Kidney capillary endothelial cell (primary cell): Measurements from ENCODE around the gene GPX7.

Experiments
- DNase-seq: peaks from one replicate; pipeline ENCODE4 v3.0.0-alpha.2; 2018; ENCODE audit warnings: low spot score

Gene GPX7

GRCh38 chr1:52629325-52629643 is 27.1 kb downstream of the GPX7 start:
- DNase-seq, result no peak

DNA sequence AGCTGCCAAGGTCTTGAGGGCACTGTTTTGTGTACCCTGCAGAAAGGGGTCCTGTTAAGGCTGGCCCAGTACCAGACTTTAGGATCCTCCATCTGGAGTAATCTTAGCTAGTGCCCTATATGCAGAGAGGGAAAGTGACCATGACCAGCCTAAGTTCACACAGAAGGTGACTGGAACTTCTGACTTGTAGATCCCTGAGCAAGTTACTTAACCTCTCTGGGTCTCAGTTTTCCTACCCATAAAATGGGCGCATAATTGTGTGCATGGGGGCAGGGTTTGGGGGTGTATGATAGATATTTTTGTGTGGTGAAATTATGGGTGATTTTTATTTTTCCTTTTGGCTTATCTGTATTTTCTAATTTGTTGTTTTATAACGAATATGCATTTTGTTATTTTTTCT is 27.5 kb downstream of the GPX7 start:
- DNase-seq, result no peak

GRCh38 chr1:52631759-52632331 is 29.7 kb downstream of the GPX7 start:
- no peak for DNase-seq

DNA sequence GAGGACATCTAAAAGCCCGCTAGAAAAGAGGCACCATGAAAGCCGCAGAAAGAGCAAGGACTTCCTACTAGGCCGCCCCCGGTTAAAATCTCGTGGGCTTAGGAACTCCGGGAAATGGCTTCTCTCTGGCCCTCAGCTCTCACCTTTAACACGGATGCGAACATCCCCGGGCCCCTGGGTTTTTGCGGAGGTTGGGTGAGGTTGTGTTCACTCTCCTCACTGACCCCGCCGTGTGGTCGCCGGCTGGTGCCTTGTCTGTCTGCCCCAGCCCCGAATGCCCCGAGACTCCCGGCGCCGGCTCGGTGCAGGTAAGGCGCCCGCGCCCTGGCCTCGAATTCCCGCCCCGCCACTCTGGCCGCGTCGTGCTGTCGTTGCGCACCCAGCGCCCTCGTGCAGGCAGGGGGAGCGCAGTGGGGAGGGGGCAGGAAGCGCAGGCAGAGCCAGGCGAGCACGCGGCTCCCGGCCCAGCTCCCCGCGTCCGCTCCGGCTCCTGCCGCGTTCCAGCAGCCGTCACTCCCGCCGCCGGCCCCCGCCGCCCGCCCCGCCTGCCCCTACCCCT is 30.6 kb downstream of the GPX7 start, which contains the start of gene SHISAL2A:
SHISAL2A (plus strand) TSS at position 437 of the 559 bp plus-strand sequence. CDS start 326 bp downstream, outside the sequence.
- no peak for DNase-seq

DNA sequence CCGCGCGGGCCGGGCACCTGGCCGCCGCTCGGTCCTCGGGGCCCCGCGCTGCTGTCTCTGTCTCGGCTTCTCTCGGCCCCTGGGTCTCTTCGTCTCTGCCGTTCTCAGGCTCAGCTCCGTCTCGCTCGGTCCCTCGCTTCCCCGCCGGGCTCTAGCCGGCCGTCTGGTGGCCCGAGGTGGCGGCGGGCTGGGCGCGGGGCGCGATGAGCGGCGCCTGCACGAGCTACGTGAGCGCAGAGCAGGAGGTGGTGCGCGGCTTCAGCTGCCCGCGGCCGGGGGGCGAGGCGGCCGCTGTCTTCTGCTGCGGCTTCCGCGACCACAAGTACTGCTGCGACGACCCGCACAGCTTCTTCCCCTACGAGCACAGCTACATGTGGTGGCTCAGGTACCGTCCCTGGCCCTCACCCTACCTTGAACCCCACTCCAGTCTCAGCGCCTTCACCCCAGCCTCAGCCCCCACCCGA is 31.2 kb downstream of the GPX7 start:
- no peak for DNase-seq

- no peak for DNase-seq
These were observed 31.9 kb downstream of the GPX7 start for GRCh38 chr1:52634111-52634510.

GRCh38 chr1:52635321-52636089 is 33.3 kb downstream of the GPX7 start:
- DNase-seq, result no peak

DNA sequence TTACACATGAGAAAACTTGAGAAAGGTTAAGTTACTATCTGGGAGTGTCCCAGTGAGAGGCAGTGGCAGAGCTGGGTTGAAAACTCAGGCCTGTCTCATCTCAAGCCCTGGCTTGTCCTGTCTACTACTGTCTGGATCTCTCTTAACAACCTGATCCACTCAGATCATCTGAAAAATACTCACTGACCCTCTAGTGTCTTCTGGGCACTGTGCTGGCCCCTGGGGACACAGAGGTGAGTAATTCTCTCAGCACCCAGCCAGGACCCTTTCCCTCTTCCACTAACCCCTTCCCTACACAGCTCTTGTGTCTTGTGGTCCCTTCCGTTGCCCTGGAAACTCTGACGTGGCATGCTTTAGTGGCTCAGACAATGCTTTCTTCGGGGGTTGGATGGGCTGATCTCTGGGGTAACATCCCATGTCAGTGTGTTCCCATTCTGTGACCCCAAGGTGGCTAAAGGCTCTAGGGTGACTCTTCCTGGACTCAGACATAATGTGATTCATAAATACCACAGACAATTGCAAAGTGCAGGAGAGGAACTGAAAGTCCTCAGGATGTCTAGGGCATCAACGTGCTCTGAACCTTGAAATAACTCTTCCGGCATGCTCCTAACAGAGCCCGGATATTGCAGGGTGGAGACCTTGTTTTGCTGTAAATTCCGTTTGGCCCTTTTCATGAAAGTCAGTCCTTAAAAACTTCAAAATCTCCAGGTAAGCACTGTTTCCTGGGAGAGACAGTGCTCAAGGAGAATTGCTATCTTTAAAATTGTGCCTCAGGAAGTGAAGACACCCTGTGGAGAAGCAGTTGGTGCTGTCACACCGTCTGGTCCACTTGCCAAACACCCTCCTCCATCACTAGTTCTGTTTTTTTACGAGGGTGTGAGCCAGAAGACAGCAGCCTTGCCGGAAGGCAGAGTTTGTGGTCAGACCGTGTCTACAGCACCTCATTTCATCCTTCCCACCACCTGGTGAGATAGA is 34.8 kb downstream of the GPX7 start:
- DNase-seq, result peak; percentile 17

GRCh38 chr1:52637946-52638345 is 35.8 kb downstream of the GPX7 start:
- DNase-seq, result no peak

GRCh38 chr1:52640697-52641096 is 38.5 kb downstream of the GPX7 start:
- DNase-seq, result no peak

- DNase-seq, result no peak
These were observed 39.1 kb downstream of the GPX7 start for GRCh38 chr1:52641307-52641706.

GRCh38 chr1:52645261-52645660 is 43.1 kb downstream of the GPX7 start:
- DNase-seq, result no peak

GRCh38 chr1:52651904-52652303 is 49.7 kb downstream of the GPX7 start:
- DNase-seq, result no peak

DNA sequence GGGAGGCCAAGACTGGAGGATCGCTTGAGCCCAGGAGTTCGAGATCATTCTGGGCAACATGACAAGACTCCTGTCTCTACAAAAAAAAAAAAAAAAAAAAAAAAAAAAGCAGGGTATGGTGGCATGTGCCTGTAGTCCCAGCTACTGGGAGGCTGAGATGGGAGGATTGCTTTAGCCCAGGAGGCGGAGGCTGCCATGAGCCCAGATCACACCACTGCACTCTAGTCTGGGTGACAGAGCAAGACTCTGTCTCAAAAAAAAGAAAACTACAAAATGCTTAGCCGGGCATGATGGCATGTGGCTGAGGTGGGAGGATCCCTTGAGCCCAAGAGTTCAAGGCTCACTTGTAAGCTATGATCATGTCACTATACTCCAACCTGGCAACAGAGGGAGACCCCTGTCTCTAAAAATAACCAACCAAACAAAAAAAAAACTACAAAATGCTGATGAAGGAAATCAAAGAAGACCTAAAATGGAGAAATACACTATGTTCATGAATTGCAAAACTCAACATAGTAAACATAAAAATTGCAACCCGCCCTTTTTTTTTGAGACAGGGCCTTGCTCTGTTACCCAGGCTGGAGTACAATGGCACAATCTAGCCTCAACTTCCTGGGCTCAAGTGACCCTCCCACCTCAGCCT is 51.2 kb downstream of the GPX7 start:
- no peak for DNase-seq

DNA sequence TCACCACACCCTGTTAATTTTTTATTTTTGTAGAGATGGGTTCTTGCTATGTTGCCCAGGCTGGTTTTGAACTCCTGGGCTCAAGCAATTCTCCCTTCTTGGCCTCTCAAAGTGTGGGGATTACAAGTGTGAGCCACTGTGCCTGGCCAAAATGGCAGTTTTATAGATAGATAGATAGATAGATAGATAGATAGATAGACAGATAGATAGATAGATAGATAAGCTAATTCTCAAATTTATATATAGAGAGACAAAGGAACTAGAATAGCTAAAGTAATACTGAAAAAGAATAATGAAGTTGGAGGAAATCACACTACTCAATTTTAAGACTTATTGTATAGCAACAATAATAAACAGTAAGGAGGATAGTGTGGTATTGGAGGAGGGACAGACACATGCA is 51.9 kb downstream of the GPX7 start:
- no peak for DNase-seq

DNA sequence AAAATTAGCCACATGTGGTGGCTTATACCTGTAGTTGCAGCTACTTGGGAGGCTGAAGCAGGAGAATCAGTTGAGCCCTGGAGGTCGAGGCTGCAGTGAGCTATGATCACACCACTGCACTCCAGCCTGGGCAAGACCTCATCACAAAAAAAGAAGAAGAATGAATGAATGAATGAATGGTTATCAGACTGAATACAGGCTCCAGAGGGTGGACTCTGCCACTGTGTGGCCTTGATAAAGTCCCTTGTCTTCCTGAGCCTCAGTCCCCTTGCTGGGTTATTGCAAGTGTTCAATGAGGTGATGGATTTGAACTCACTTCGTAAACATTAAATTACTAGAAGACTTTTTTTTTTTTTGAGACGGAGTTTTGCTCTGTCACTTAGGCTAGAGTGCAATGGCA is 55.5 kb downstream of the GPX7 start:
- DNase-seq, result no peak
